Psoas muscle (tissue), 8 donors: ENCODE measurements around the gene BCL7B. TPM values are rescaled to one million over a fixed set of nuclear protein-coding genes. Genes with fewer than 3 reads are reported as not detected.

Experiments
- ATAC-seq, 4 donors: fragments of 200-7000 bp; cut with Tn5 transposase; one replicate each; pipeline ENCODE4 v1.9.1; 2020; ENCODE audit warnings: moderate library complexity in 3 of 4, mild to moderate bottlenecking in 2 of 4
- DNase-seq, 2 donors: peaks; one replicate each; pipeline ENCODE4 v3.0.0-alpha.2; 2020
- H3K27ac ChIP-seq: fragments of 200-600 bp; one replicate; pipeline ENCODE4 v1.8.0; 2022
- H3K27me3 ChIP-seq, 3 donors: fragments of 200-600 bp in 1 of 3; one replicate each; pipeline versions ENCODE4 v1.6.1 to v1.8.0; 2013 to 2022; ENCODE audit warnings: low read length in 2 of 3, mild to moderate bottlenecking in 2 of 3, moderate library complexity in 1 of 3; ENCODE audit not compliant: insufficient read depth in 3 of 3
- H3K36me3 ChIP-seq, 2 donors: fragments of 200-600 bp in 1 of 2; one replicate each; pipeline versions ENCODE4 v1.6.1 to v1.8.0; 2013 to 2022; ENCODE audit warnings: low read depth in 1 of 2, mild to moderate bottlenecking in 1 of 2, moderate library complexity in 1 of 2; ENCODE audit not compliant: insufficient read depth in 1 of 2
- H3K4me1 ChIP-seq: fragments of 200-600 bp; one replicate; pipeline ENCODE4 v1.8.0; 2022
- H3K4me3 ChIP-seq: fragments of 200-600 bp; one replicate; pipeline ENCODE4 v1.8.0; 2022; ENCODE audit warnings: mild to moderate bottlenecking
- H3K9me3 ChIP-seq: fragments of 200-600 bp; one replicate; pipeline ENCODE4 v1.8.0; 2022
- CTCF ChIP-seq: fragments of 200-600 bp; IDR thresholded peaks from one replicate; pipeline ENCODE4 v1.8.0; 2022; ENCODE audit warnings: antibody characterized with exemption
- WGBS, 3 donors: extraction: QIAGEN DNeasy Blood & Tissue Kit; methylation state at CpG; one replicate each; pipeline versions ENCODE4 v1.1.6 to v1.1.7; 2013; 5-methylcytosine and 5-hydroxymethylcytosine counted together
- intact Hi-C, 2 donors: fragments of 100-400 bp; cut with DNase I; formaldehyde crosslinking; loops; one replicate each; pipeline versions ENCODE4 v1.11.0 to v1.14.2; 2022
- polyA plus RNA-seq, 3 donors: library from polyadenylated mRNA; stranded (reverse); fragments of 200-250 nt; gene quantifications; one replicate each; pipeline ENCODE4 v1.2.3, GENCODE V29; 2013
- total RNA-seq, 4 donors: library from RNA; stranded (reverse); fragmentation: NEBNext Ultra II Directional in 2 of 4; extraction: Animal tissue kit (Norgen Biotek cat#: 25700) in 2 of 4; gene quantifications; one replicate each; pipeline versions ENCODE4 v1.2.1 to v1.2.4, GENCODE V29; 2021 to 2023
- donor health status: healthy with polysubstance abuse.
- donor health status: DM: no; HTN: no; CAD: no; lungs with moderate emphysema.
- donor health status: Bipolar disorder and iron deficiency.
- donor health status: healthy.
- donor health status: DM: yes; HTN: yes; CAD: no.
- donor health status: DM: no; HTN: no; CAD: no.
- donor health status: DM: no; HTN: no; CAD: no.
- donor health status: DM: yes; HTN: yes; CAD: no.

The BCL7B gene
- total and polyA plus RNA-seq, 7 donors = 55.8 to 130 (median 91.9) TPM

- no peak for DNase-seq
- no peak for ATAC-seq
- Histone ChIP-seq H3K36me3 (peaks cover 6 to 50% of the 10 kb centered on the region in 2 donors), H3K27me3 (no peaks in the 10 kb centered on the region), H3K4me3 (no peak overlapping the region), H3K9me3 (no peaks in the 10 kb centered on the region), H3K4me1 (peaks cover 41% of the 10 kb centered on the region), H3K27ac (peak overlapping the region; percentile 14)
- intact Hi-C loops = no loop called here
- no peak for TF ChIP-seq CTCF
- WGBS, 3 donors = 87 to 95% (median 94%) methylated on average over 6 of the region's 6 CpGs
Measured at GRCh38 chr7:73517241-73517995, 40.1 kb downstream of the BCL7B start.

- DNase-seq = no peak
- Histone ChIP-seq H3K36me3 (peaks cover 6 to 60% of the 10 kb centered on the region in 2 donors), H3K27ac (no peak overlapping the region), H3K4me1 (peaks cover 38% of the 10 kb centered on the region), H3K27me3 (no peaks in the 10 kb centered on the region), H3K9me3 (no peaks in the 10 kb centered on the region), H3K4me3 (no peak overlapping the region)
- WGBS, 3 donors = 92 to 97% (median 93%) methylated on average over 3 of the region's 3 CpGs
- no peak for ATAC-seq
- no peak for TF ChIP-seq CTCF
- intact Hi-C loops = no loop called here
Measured at GRCh38 chr7:73515178-73515577, 42.3 kb downstream of the BCL7B start.

- DNase-seq = no peak
- Histone ChIP-seq H3K4me3 (no peak overlapping the region), H3K4me1 (peaks cover 12% of the 10 kb centered on the region), H3K36me3 (peaks cover 10 to 83% of the 10 kb centered on the region in 2 donors), H3K27ac (no peak overlapping the region), H3K9me3 (no peaks in the 10 kb centered on the region), H3K27me3 (no peaks in the 10 kb centered on the region)
- TF ChIP-seq CTCF = no peak
- intact Hi-C loops = no loop called here
- 74 to 78% (median 77%) methylated on average over 8 of the region's 8 CpGs for WGBS, 3 donors
- ATAC-seq = no peak
Measured at GRCh38 chr7:73512018-73512780, 45.3 kb downstream of the BCL7B start.

- Histone ChIP-seq H3K27ac (no peak overlapping the region), H3K36me3 (peaks cover 7 to 83% of the 10 kb centered on the region in 2 donors), H3K27me3 (no peaks in the 10 kb centered on the region), H3K4me1 (peaks cover 7% of the 10 kb centered on the region), H3K9me3 (no peaks in the 10 kb centered on the region), H3K4me3 (no peak overlapping the region)
- no peak for DNase-seq
- TF ChIP-seq CTCF = no peak
- ATAC-seq = no peak
- WGBS, 3 donors = 74 to 82% (median 77%) methylated on average over 5 of the region's 5 CpGs
- intact Hi-C loops = no loop called here
Measured at GRCh38 chr7:73509463-73509862, 48.0 kb downstream of the BCL7B start.
